Measurements from ENCODE around the gene SMIM29. TPM values are rescaled to one million over a fixed set of nuclear protein-coding genes. Genes with fewer than 3 reads are reported as not detected.

Gene SMIM29
- polyA plus RNA-seq, 6 donors from 2014 or later = 91.2 to 127 (median 99.0) TPM

GRCh38 chr6:34200340-34200971 lies 48.4 kb downstream of the SMIM29 start:
- peaks cover 4 to 11% (median 6%) of the 10 kb centered on the region in 3 donors for H3K4me1 Mint-ChIP-seq
- H3K36me3 Mint-ChIP-seq = no peaks in the 10 kb centered on the region
- peak overlapping the region in 1 of 6 donors; percentile 43 for H3K27ac Mint-ChIP-seq
- peaks cover 0 to 6% (median 0%) of the 10 kb centered on the region in 3 donors for H3K27me3 Mint-ChIP-seq
- DNase-seq = no peak
- no peak overlapping the region for H3K4me3 Mint-ChIP-seq
- H3K9me3 Mint-ChIP-seq = peaks cover 0 to 2% (median 0%) of the 10 kb centered on the region in 7 donors
- ATAC-seq (ENCODE audit: low read depth in 2 of 2) = no peak

GRCh38 chr6:34196833-34197195 lies 52.0 kb downstream of the SMIM29 start:
- DNase-seq (no peak), ATAC-seq (ENCODE audit: low read depth in 2 of 2) (no peak)
- Mint-ChIP-seq H3K27me3 (peaks cover 0 to 6% (median 0%) of the 10 kb centered on the region in 3 donors), H3K4me1 (peaks cover 4 to 11% (median 6%) of the 10 kb centered on the region in 3 donors), H3K36me3 (no peaks in the 10 kb centered on the region), H3K4me3 (peak overlapping the region; percentile 85 to 93 (median 90)), H3K27ac (peak overlapping the region in 4 of 6 donors; percentile 33 to 83 (median 70)), H3K9me3 (peaks cover 0 to under 1% (median 0%) of the 10 kb centered on the region in 7 donors)

Other genes starting within 250 kb of the SMIM29 start
- gene GRM4, start 102.9 kb downstream of the SMIM29 start, polyA plus RNA-seq (ENCODE audit: low read depth in 6 of 6) = not detected
- gene HMGA1, start 12.1 kb downstream of the SMIM29 start, polyA plus RNA-seq (ENCODE audit: low read depth in 6 of 6) = 10 to 100 TPM; 17.2 to 38.1 (median 31.2) TPM
- 10 to 100 TPM; 12.6 to 15.5 (median 14.0) TPM for gene NUDT3, start 143.7 kb upstream of the SMIM29 start, polyA plus RNA-seq (ENCODE audit: low read depth in 6 of 6)
- 1,000 to 10,000 TPM; 1,403 to 2,423 (median 1,715) TPM for gene RPS10, start 177.1 kb upstream of the SMIM29 start, polyA plus RNA-seq (ENCODE audit: low read depth in 6 of 6)
- gene PACSIN1, start 217.1 kb upstream of the SMIM29 start, polyA plus RNA-seq (ENCODE audit: low read depth in 6 of 6) = not detected

Measured in naive B cell (primary cell).